GM12892 (cell line): ENCODE measurements around the gene GABRG3.

ENCODE experiments used
- POLR2A ChIP-seq: IDR thresholded peaks from 2 replicates; pipeline ENCODE4 v1.6.1; 2011; ENCODE audit warnings: low read depth, low read length, control low read depth
- POLR2AphosphoS5 ChIP-seq: IDR thresholded peaks from 2 replicates; pipeline ENCODE4 v1.6.1; 2011; ENCODE audit warnings: low read depth, low read length, control low read depth

- no peak for TF ChIP-seq POLR2A
- no peak for TF ChIP-seq POLR2AphosphoS5
Measured at GRCh38 chr15:27579738-27580137, 608.8 kb downstream of the GABRG3 start.
